GM03348 (cell line): ENCODE data around the gene ID3.
"Not testable (repeated sequence)": the region's sequence is repeated elsewhere in the genome, so short reads cannot be mapped to it uniquely, and the experiment has no call there.

ENCODE experiments used
- DNase-seq: peaks from one replicate; pipeline ENCODE4 v3.0.0; 2012; ENCODE audit warnings: low spot score

ID3 gene

DNA sequence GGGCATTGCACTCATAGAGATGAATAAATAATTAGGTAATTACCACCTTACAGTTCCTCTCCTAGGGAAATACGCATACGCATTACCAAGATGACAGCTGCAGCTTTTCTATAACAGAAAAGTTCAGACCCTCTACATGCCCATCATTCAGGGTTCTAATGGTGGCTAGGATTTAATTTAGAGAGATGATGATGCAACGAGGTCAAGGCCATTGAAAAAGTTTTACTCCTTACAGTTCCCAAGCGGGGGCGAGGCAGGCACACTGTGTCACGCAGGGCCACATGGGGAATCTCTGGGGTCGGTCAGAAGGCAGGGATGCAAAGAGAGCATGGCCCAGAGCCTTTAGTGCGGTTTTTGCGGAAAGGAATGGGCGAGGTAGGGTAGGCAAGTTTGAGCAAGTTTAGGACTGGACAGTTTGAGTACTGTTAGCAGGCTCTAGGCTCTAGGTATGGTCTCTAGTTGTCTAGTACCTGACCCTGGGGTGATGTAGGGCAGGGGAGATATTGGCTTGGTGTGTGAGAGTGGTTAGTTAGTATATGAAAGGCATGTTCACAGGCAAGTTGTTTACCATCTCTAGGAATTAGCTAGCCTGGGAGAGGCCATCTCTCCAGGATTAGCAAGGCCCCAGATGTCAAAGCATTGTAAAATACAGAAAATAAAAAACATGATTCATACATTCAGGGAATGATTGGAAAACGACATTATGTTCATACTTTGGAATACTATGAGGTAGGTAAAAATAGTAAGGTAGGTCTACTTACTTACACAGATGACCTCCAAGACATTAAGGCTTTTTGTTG lies 29.6 kb upstream of the ID3 start:
- DNase-seq = no peak

DNA sequence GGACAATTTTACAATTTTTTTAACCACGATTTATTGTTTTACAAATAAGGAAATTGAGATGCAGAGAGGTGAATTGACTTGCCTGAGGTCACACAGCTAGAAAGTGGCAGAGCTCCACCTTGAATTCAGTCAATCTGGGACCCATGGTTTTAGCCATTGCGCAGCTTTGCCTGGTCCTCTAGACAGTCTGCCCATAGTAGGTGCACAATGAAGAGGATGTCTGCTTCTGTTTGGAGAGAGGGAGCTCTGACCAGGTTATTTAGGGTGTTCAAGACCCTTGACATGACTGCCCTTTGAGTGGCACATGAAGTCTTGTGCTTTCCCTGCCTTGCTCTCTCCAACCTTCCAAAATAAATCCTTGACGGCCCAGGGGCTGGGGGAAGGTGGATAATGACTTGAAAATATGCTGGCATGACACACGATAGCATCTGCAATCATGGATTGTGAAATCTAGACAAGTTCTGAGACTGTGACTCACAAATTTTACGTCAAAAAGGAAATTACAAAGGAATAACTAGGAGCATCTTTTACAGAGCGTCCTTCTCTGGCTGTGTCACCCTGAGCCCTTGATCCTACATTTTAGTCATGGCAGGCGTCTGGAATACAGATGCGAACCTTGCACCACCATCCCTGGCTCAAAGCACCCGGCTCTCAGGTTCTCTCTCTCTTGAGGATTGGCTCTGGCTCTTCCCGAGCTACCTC lies 26.2 kb upstream of the ID3 start:
- DNase-seq = peak; percentile 89

DNA sequence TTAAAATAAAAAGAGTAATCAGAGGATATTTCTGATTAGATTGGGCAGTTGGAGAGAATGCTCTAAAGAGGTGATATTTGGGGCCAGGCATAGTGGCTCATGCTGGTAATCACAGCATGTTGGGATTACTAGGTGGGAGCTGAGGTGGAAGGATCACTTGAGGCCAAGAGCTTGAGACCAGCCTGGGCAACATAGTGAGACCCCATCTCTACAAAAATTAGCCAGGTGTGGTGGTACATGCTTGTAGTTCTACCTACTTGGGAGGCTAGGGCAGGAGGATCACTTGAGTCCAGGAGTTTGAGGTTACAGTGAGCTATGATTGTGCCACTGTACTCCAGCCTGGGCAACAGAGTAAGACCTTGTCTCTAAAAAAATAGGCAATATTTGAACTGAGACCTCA lies 24.4 kb upstream of the ID3 start:
- DNase-seq = not testable (repeated sequence)

- no peak for DNase-seq
These were observed 23.5 kb upstream of the ID3 start for GRCh38 chr1:23582820-23583219.

DNA sequence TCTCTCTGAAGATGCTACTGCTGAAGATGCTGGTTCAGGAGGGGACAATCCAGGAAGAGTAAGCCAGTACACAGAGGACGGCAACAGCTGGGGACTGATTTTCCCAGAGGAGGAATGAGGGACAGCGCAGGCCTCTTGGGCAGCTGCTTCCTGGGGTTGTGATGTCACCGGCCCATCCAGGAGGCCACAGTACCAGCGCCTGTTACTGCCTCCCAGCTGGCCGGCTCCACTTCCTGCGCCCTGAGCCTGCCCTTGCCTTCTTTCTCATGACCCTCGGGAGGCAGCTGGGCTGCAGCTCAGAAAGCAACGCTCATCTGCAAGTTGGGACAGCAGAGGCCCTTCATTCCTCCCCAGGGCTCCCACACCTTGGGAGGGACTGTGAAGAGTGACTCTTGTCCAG lies 21.9 kb upstream of the ID3 start:
- no peak for DNase-seq

DNA sequence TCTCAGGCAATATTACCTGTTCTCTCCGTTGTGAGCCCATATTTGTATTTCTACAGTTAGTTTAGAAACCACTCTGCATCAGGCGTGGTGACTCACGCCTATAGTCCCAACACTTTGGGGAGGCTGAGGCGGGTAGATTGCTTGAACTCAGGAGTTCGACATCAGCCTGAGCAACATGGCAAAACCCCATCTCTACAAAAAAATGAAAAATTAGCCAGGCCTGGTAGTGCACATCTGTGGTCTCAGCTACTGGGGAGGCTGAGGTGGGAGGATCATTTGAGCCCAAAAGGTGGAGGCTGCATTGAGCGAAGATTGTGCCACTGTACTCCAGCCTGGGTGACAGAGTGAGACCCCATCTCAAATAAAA lies 19.7 kb upstream of the ID3 start:
- no peak for DNase-seq

- DNase-seq = no peak
These were observed 19.2 kb upstream of the ID3 start for GRCh38 chr1:23578311-23578996.

- peak; percentile 68 for DNase-seq
These were observed 18.0 kb upstream of the ID3 start for GRCh38 chr1:23577056-23578004.

DNA sequence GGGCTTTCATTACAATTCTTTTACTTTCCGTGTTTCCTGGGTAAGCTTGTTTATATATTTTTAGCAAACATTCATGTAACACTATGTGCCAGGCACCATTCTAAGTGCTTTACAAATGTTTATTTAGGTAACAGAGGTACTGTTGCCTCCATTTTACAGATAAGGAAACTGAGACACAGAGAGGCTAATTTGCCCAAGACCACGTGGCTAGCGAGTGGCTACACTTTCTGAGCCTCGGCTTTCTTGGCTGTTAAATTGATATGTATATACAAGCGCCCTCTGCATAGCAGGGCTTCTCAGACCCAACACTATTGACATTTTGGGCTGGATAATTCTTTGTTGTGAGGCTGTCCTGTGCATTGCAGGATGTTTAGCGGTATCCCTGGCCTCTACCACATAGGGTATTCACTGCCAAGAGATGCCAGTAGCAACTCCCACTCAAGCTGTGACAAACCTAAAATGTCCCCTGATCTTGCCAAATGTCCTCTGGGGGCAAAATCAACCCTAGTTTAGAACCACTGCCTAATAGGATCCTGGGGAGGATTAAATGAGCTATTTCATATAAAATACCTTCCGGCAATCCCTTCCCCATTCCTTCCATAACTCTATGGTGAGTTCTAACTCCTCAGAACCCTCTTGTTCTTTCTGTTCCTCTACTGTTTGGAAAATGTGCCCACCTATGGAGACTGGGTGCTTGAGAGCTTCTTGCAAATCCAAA lies 17.2 kb upstream of the ID3 start:
- DNase-seq = no peak

- no peak for DNase-seq
These were observed 16.0 kb upstream of the ID3 start for GRCh38 chr1:23575226-23575810.

GRCh38 chr1:23574265-23574754 lies 15.0 kb upstream of the ID3 start:
- no peak for DNase-seq

DNA sequence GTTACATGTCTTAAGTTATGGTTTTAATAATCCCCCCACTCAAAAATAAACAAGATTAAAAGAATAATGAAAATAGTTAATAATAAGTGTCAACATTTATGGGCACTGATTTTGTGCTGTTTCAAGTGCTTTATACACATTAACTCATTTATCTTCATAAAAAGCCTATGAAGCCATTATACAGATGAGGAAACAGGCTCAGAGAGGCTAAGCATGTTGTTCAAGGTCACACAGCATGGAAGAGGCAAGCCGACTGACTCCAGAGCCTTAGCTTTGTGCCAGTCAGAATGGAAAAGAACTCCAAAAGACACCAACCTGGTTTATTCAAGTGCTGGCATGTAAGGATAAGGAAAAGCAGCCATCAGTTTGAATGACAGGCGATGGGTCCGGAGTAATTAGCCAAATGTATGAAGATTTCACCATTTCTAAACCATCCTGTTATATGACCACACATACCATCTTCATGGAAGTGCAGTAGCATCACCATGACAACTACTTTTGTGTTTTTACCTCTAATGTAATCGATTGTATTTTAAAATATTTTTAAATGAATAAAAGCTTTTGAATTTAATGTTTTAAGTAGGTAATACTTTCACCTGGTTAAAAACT lies 14.4 kb upstream of the ID3 start:
- DNase-seq = no peak

DNA sequence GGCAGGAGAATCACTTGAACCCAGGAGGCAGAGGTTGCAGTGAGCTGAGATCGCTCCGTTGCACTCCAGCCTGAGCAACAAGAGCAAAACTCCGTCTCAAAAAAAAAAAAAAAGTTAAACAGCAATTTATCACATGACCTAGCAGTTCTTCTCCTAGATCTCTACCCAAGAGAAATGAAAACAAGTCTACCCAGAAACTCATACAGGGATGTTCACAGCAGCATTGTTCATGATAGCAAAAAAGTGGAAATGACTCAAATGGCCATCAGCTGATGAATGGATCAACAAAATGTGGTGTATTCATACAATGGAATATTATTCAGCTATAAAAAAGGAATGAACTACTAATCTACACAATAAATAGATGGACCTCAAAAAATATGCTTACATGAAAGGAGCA lies 12.2 kb upstream of the ID3 start:
- DNase-seq = no peak

- no peak for DNase-seq
These were observed 10.8 kb upstream of the ID3 start for GRCh38 chr1:23570001-23570691.

- no peak for DNase-seq
These were observed 9.5 kb upstream of the ID3 start for GRCh38 chr1:23568608-23569383.

- peak; percentile 54 for DNase-seq
These were observed 8.8 kb upstream of the ID3 start for GRCh38 chr1:23567996-23568607.

DNA sequence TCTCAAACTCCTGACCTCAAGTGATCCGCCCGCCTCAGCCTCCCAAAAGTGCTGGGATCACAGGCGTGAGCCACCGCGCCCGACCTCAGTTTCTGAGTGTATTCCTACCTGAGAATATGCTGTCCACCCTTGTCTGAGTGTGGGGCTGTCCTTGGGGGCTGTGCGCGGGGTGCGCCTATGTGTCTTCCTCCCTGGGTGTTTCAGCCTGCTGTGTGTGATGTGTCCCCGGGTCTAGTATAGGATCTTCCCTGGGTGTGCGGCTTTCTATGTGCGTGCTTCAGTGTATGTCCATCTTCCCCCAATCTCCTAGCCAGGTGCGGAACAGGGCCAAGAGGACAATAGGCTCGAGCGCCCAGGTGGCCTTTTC lies 8.3 kb upstream of the ID3 start:
- DNase-seq = no peak

- no peak for DNase-seq
These were observed 7.0 kb upstream of the ID3 start for GRCh38 chr1:23566304-23566703.

GRCh38 chr1:23565776-23566175 lies 6.5 kb upstream of the ID3 start:
- no peak for DNase-seq
